SK-N-SH treated with all-trans-retinoic acid at 6 μM for 48 hours (cell line): ENCODE data around the gene BMF.

Source experiments
- BACH2 ChIP-seq: fragments of 250-450 bp; sonication (Bioruptor Pico); IDR thresholded peaks from 2 replicates; pipeline ENCODE4 v1.9.0; 2021; ENCODE audit warnings: mild to moderate bottlenecking, borderline replicate concordance
- CSDC2 ChIP-seq: fragments of 250-450 bp; sonication (Bioruptor Pico); IDR thresholded peaks from 2 replicates; pipeline ENCODE4 v1.5.0; 2020; ENCODE audit warnings: mild to moderate bottlenecking, moderate library complexity
- GLIS3 ChIP-seq: fragments of 250-450 bp; sonication (Bioruptor Pico); IDR thresholded peaks from 2 replicates; pipeline ENCODE4 v1.5.0; 2020; ENCODE audit warnings: mild to moderate bottlenecking, moderate library complexity
- ZC3H10 ChIP-seq: fragments of 250-450 bp; sonication (Bioruptor Pico); IDR thresholded peaks from 2 replicates; pipeline ENCODE4 v1.5.1; 2021; ENCODE audit warnings: mild to moderate bottlenecking, moderate library complexity
- ZFP30 ChIP-seq: fragments of 450-650 bp; formaldehyde crosslinking; IDR thresholded peaks from 2 replicates; pipeline ENCODE4 v1.5.0; 2022; ENCODE audit warnings: mild to moderate bottlenecking, moderate library complexity
- ZNF565 ChIP-seq: fragments of 450-650 bp; formaldehyde crosslinking; conservative IDR thresholded peaks from 2 replicates; pipeline ENCODE4 v1.5.0; 2020; ENCODE audit warnings: low read depth, mild to moderate bottlenecking, moderate library complexity
- ZNF70 ChIP-seq: fragments of 450-650 bp; formaldehyde crosslinking; IDR thresholded peaks from 2 replicates; pipeline ENCODE4 v1.5.0; 2020; ENCODE audit warnings: mild to moderate bottlenecking, moderate library complexity
- TF ChIP-seq, protein P1 (sequence below): fragments of 250-450 bp; sonication (Bioruptor Pico); IDR thresholded peaks from 2 replicates; pipeline ENCODE4 v1.8.0; 2021; ENCODE audit warnings: low read depth, mild to moderate bottlenecking, moderate library complexity, borderline replicate concordance

DNA sequence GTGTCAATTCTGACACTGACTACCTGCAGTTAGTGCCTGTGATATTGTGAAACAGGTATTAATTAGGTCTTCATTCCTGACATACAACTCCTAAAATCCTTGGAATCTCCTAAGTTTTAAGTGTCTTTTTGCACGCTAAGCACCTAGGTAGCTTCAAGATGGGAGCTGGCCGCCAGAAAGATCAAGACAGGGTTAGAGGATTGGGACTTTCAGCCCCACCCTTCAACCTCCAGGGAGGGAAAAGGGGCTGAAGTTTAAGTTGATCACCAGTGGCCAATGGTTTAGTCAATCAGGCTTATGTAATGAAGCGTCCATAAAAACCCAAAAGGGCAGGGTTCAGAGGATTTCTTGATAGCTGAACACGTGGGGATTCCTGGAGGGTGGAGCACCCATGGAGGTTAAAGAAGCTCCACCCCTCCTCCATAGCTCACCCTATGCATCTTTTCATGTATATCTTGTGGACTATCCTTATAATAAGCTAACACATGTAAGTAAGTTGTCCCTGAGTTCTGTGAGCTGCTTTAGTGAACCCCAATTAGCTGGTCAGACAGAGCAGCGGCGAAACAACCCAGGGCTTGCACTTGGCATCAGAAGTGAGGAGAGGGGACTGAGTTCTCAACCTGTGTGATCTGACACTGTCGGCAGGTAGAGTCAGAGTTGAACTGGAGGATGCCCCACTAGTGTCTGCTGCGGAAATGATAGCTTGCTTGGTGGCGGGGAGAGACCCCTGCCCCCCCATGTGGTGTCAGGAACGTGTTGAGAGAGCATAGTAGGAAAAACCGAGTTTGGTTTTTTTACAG is 56.9 kb downstream of the BMF start:
- no peak for TF ChIP-seq GLIS3 (CRISPR knock-in tag)
- no peak for TF ChIP-seq ZNF565 (CRISPR knock-in tag)
- TF ChIP-seq ZC3H10 (CRISPR knock-in tag), result no peak
- TF ChIP-seq CSDC2 (CRISPR knock-in tag), result no peak
- TF ChIP-seq ZFP30 (CRISPR knock-in tag), result no peak
- TF ChIP-seq, protein P1, sequence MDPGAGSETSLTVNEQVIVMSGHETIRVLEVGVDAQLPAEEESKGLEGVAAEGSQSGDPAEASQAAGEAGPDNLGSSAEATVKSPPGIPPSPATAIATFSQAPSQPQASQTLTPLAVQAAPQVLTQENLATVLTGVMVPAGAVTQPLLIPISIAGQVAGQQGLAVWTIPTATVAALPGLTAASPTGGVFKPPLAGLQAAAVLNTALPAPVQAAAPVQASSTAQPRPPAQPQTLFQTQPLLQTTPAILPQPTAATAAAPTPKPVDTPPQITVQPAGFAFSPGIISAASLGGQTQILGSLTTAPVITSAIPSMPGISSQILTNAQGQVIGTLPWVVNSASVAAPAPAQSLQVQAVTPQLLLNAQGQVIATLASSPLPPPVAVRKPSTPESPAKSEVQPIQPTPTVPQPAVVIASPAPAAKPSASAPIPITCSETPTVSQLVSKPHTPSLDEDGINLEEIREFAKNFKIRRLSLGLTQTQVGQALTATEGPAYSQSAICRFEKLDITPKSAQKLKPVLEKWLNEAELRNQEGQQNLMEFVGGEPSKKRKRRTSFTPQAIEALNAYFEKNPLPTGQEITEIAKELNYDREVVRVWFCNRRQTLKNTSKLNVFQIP (CRISPR knock-in tag), result no peak
- TF ChIP-seq BACH2 (CRISPR knock-in tag), result no peak
- no peak for TF ChIP-seq ZNF70 (CRISPR knock-in tag)
